ENCODE results near the gene MRI1. TPM values are rescaled to one million over a fixed set of nuclear protein-coding genes. Genes with fewer than 3 reads are reported as not detected.

The MRI1 gene
- total and polyA plus RNA-seq, 2 donors (not counting 1 experiment from before 2014, with no cell fraction given): 75.5 to 118 TPM

GRCh38 chr19:13794398-13794756 is 30.1 kb downstream of the MRI1 start:
- H2AFZ ChIP-seq (ENCODE audit: insufficient read depth, low read depth, low read length, poor library complexity, severe bottlenecking): peak overlapping the region; percentile 83
- H3K36me3 ChIP-seq (replicated peaks in 1 of 2; ENCODE audit: control extremely low read depth in 1 of 2, control insufficient read depth in 1 of 2, extremely low read depth in 1 of 2, insufficient read depth in 2 of 2, low read length in 1 of 2): no peaks in the 10 kb centered on the region
- H3K9me3 ChIP-seq (ENCODE audit: control extremely low read depth in 1 of 3, control insufficient read depth in 2 of 3, insufficient read depth in 1 of 3, low read length in 2 of 3): peaks cover 0 to 4% (median 0%) of the 10 kb centered on the region in 3 donors
- peak overlapping the region; percentile 98 for H3K4me3 Mint-ChIP-seq
- H3K4me1 Mint-ChIP-seq: peaks cover 37% of the 10 kb centered on the region
- peak overlapping the region; percentile 79 for H3K27ac Mint-ChIP-seq
- ATAC-seq (ENCODE audit: low read depth) (no peak), DNase-seq (no peak)
- ChIA-PET CTCF (interaction anchor here (1.0 to 7.3 kb wide), 4 partner anchors 10 to 69 kb away, joined by 4 to 52 read pairs (median 8); no protein-coding TSS in a partner anchor), POLR2A (interaction anchor here (0.5 to 3.1 kb wide), 8 partner anchors 10 to 556 kb away, joined by 4 to 16 read pairs (median 6); partner anchors contain the start of gene C19orf53)
- H3K4me3 ChIP-seq (ENCODE audit: control extremely low read depth in 1 of 5, extremely low read depth in 1 of 5, insufficient read depth in 1 of 5, low read depth in 2 of 5, low read length in 4 of 5): peak overlapping the region; percentile 44 to 81 (median 67)
- peaks cover 12% of the 10 kb centered on the region for H3K79me2 ChIP-seq (ENCODE audit: control insufficient read depth, insufficient read depth, low read length)
- TF ChIP-seq CTCF (IDR thresholded peaks at IDR 0.05): no peak
- no peak for TF ChIP-seq EZH2 (IDR thresholded peaks at IDR 0.05; ENCODE audit: borderline replicate concordance, insufficient read depth, low read depth, low read length, poor library complexity, severe bottlenecking)
- no peaks in the 10 kb centered on the region for H4K20me1 ChIP-seq (ENCODE audit: control insufficient read depth, insufficient read depth, low read length, poor library complexity, severe bottlenecking)
- intact Hi-C loops (cut with micrococcal nuclease): loop anchor here (2.0 kb wide), 1 partner anchor 42 kb away; no protein-coding TSS in a partner anchor
- WGBS (ENCODE audit: insufficient coverage): 5% methylated on average over 6 of the region's 8 CpGs
- no peaks in the 10 kb centered on the region for H3K9me3 Mint-ChIP-seq (ENCODE audit: insufficient read depth)
- H3K4me2 ChIP-seq (replicated peaks; ENCODE audit: low read depth, low read length, poor library complexity, severe bottlenecking): peak overlapping the region; percentile 97
- no peaks in the 10 kb centered on the region for H3K27me3 Mint-ChIP-seq
- H3K9ac ChIP-seq (ENCODE audit: low read length): peak overlapping the region; percentile 87
- H3K27me3 ChIP-seq (replicated peaks in 1 of 4; ENCODE audit: control extremely low read depth in 1 of 4, control insufficient read depth in 3 of 4, insufficient read depth in 4 of 4, low read length in 3 of 4): no peaks in the 10 kb centered on the region
- peaks cover 21 to 32% of the 10 kb centered on the region in 2 donors for H3K4me1 ChIP-seq (ENCODE audit: control insufficient read depth in 2 of 2, insufficient read depth in 2 of 2, low read length in 2 of 2)
- H3K27ac ChIP-seq (ENCODE audit: low read length in 2 of 2): peak overlapping the region in 1 of 2 donors; percentile 82

All from B cell (primary cell).